Liver (tissue), 3 donors: ENCODE data around the gene S1PR1.

ENCODE experiments used
- ATF3 ChIP-seq: IDR thresholded peaks from 2 replicates; pipeline ENCODE4 v1.6.1; 2016; ENCODE audit warnings: antibody characterized with exemption
- HNF4G ChIP-seq: IDR thresholded peaks from 2 replicates; pipeline ENCODE4 v1.6.1; 2016; ENCODE audit warnings: antibody characterized with exemption
- JUND ChIP-seq, 2 donors: IDR thresholded peaks; 2 replicates each; pipeline ENCODE4 v1.6.1; 2016; ENCODE audit warnings: antibody characterized with exemption in 2 of 2
- RAD21 ChIP-seq, 2 donors: IDR thresholded peaks; 2 replicates each; pipeline ENCODE4 v1.6.1; 2016; ENCODE audit warnings: antibody characterized with exemption in 2 of 2, mild to moderate bottlenecking in 2 of 2
- TAF1 ChIP-seq: conservative IDR thresholded peaks from 2 replicates; pipeline ENCODE4 v1.6.1; 2016; ENCODE audit warnings: antibody characterized with exemption, mild to moderate bottlenecking
- YY1 ChIP-seq: IDR thresholded peaks from 2 replicates; pipeline ENCODE4 v1.6.1; 2016; ENCODE audit warnings: antibody characterized with exemption, mild to moderate bottlenecking
- TF ChIP-seq, protein P1 (sequence below): fragments of 150-350 bp; IDR thresholded peaks from 2 replicates; pipeline ENCODE4 v1.5.1; 2017; ENCODE audit warnings: improper control_type of control experiment, low read depth, low read length; ENCODE audit not compliant: missing input control
- donor health status: healthy.
- donor health status: healthy.

DNA sequence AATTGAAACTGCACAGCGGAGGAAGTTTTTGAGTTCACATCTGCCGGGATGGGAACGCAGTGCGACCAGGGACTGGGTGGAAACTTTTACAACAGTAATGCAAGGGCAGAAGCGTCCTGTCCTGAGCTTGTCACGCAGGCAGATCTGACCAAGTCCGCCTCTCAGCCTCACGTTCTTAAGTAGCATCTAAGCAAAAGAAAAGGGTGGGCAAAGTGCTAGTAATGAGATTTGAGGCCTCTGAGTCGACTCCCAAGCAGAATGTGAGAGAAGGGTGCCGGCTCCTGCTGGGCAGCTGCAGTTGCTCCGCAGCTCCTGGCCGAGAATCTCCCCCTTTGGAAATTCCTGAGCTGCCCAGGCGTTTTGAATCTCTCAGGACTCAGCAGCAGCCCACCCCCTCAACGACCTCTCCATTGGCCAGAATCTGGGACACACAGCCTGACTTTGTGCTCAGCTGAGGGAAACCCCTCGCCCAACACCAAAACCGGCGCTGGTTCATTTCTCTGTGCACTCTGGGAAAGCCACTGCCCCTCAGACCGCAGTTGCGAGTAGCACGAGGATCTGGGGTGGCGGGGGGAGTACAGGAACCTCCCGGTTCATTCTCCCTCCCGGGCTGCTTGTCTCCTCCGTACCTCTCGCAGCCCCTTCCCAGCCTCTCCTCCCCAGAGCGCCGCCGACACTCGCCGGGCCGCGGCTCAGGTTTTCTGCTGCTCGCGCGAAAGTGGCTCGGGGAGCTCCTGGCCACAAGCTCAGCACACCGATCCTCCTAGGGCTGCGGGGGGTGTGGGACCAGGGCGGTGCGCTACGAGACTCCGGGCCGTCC lies 913 bp upstream of the S1PR1 start:
- TF ChIP-seq, protein P1, sequence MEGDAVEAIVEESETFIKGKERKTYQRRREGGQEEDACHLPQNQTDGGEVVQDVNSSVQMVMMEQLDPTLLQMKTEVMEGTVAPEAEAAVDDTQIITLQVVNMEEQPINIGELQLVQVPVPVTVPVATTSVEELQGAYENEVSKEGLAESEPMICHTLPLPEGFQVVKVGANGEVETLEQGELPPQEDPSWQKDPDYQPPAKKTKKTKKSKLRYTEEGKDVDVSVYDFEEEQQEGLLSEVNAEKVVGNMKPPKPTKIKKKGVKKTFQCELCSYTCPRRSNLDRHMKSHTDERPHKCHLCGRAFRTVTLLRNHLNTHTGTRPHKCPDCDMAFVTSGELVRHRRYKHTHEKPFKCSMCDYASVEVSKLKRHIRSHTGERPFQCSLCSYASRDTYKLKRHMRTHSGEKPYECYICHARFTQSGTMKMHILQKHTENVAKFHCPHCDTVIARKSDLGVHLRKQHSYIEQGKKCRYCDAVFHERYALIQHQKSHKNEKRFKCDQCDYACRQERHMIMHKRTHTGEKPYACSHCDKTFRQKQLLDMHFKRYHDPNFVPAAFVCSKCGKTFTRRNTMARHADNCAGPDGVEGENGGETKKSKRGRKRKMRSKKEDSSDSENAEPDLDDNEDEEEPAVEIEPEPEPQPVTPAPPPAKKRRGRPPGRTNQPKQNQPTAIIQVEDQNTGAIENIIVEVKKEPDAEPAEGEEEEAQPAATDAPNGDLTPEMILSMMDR: no peak
- TF ChIP-seq HNF4G (no peak), ATF3 (no peak), RAD21 (IDR thresholded peaks at IDR 0.05) (peak in 1 of 2 donors; percentile 16), JUND (IDR thresholded peaks at IDR 0.05) (no peak), YY1 (no peak), TAF1 (no peak)
